Astrocyte (in vitro differentiated cells and primary cell): ENCODE data around the gene AUTS2.

Experiments used
- CTCF ChIP-seq: IDR thresholded peaks from 2 replicates; pipeline ENCODE4 v1.5.1; 2011; ENCODE audit warnings: low read depth, mild to moderate bottlenecking, inconsistent platforms, low read length, moderate library complexity; ENCODE audit not compliant: insufficient read depth
- EZH2 ChIP-seq: IDR thresholded peaks from 2 replicates; pipeline ENCODE4 v1.6.1; 2012; ENCODE audit warnings: mild to moderate bottlenecking, low read length, inconsistent platforms; ENCODE audit not compliant: insufficient read depth

GRCh38 chr7:70044981-70045380, 446.7 kb downstream of the AUTS2 start:
- no peak for TF ChIP-seq CTCF
- TF ChIP-seq EZH2: no peak
